HG03442 (cell line): ENCODE results near the gene NR1D1.

Source experiments
- ATAC-seq: cut with Tn5 transposase; IDR thresholded peaks from one replicate; pipeline ENCODE4 v1.9.1; 2021; ENCODE audit warnings: mild to moderate bottlenecking, moderate library complexity; ENCODE audit not compliant: unreplicated experiment

NR1D1 gene

DNA sequence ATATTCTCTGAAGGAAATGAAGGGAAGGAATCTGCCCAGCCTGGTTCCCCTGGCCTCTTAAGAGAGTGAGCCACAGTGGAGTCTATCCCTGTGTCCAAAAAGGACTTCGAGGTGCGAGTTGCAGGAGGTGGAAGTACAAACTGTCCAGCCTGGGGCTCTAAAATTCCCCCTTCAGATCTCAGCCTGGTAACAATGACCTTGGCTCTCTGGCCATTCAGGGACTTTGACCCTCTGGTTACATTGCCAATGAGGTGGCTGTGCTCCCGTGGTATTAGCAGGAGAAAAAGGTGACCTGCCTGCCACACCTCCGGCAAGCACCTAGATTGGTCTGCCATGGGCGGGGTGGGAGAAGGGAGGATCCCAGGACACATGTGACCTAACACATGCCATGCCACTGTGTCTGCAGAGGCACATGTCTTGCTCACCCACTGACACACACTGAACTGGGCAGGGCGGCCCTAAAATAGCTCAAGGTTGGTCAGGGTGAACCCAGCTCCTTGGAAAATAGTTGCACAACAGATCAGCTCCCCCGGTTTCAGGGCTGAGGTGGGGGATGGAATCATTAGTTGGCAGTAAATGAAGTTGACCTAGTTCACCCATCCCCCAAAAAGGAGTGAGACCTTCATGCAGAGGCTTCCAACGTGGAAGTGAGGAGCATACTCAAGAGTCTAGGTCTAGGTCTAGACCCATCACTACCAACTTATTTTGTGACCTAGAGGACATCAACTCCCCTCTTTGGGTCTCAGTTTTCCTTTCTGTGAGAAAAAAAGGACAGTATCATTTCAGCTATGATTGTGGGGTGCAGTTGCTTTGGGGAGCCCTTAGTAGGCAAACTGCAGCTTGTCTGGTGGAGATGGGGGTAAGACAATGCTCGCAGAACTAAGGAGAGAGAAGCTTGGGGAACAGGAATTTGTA, 2.2 kb downstream of the NR1D1 start:
- no peak for ATAC-seq

- ATAC-seq, result no peak
Measured at GRCh38 chr17:40097087-40097486, 3.3 kb downstream of the NR1D1 start.

DNA sequence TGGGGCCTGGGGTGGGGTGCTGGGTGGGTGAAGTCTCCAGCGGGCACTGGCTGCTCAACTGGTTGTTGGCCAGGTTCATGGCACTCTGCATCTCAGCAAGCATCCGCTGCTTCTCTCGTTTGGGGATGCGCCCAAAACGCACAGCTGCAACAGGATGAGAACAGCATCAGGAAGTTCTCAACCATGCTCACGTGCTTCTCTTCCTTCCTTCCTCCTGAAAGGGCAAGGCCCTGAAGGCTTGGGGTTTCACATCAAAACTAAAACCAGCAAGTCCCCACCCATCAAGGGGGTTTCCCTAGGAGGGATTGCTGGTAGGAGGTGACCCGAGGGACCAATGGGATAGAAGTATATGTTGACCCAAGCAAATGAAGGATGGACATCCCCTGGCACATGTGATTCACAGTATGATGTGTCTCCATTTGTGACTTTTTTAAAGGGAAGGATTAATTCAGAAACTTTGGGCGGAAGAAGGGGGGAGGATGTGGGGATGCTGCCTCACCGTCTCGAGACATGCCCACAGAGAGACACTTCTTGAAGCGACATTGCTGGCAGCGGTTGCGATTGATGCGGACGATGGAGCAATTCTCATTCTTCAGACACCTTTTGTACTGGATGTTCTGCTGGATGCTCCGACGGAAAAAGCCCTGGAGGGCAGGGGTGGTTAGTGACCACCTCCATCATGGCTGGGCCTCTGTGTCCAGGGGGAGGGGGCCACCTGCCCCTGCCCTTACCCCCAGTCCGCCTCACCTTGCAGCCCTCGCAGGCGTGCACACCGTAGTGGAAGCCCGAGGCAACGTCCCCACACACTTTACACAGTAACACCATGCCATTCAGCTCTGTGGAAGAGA, 4.2 kb downstream of the NR1D1 start:
- peak; percentile 39 for ATAC-seq

- ATAC-seq, result no peak
Measured at GRCh38 chr17:40095351-40095943, 4.9 kb downstream of the NR1D1 start.

- ATAC-seq, result no peak
Measured at GRCh38 chr17:40094874-40095273, 5.5 kb downstream of the NR1D1 start.

DNA sequence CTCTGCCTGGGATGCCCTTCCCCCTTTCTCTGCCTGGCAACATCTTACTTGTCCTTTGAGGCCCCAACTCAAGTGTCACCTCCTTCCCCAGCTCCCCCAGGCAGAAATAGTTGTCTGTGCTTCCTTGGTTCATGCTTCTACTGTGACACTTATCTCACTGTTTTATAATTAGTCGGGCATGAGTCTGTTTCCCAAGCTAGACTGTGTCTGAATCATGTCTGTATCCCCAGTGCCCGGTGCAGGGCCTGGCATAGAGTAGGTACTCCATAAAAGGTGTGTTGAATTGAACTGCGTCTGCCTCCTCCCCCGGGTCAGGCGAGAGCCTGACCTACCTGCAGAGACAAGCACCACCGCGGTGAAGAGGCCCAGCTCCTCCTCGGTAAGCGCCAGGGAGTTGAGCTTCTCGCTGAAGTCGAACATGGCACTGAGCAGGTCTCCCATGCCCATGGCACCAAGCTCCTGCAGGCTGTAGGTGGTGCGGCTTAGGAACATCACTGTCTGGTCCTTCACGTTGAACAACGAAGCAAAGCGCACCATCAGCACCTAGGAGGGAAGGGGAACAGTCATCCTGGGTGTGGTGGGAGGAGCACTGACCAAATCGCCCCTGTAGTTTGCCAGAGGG, 6.7 kb downstream of the NR1D1 start:
- no peak for ATAC-seq

DNA sequence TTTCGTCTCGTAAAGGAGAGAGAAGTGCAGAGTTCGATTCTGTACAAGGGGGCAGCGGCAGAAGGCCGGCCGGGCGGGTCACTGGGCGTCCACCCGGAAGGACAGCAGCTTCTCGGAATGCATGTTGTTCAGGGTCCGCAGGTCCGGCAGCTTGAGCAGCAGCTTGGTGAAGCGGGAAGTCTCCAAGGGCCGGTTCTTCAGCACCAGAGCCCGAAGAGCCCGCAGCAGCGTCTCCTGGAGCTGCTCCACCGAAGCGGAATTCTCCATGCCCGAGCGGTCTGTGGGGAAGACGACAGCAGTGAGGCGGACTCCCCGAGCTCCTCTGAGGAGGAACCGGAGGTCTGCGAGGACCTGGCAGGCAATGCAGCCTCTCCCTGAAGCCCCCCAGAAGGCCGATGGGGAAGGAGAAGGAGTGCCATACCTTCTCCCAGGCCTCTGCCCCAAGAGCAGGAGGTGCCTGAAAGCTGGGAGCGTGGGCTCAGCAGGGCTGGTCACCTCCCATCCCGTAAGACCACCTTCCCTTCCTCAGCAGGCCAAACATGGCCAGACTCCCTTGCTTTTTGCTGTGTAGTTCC, 7.3 kb downstream of the NR1D1 start:
- ATAC-seq, result no peak

DNA sequence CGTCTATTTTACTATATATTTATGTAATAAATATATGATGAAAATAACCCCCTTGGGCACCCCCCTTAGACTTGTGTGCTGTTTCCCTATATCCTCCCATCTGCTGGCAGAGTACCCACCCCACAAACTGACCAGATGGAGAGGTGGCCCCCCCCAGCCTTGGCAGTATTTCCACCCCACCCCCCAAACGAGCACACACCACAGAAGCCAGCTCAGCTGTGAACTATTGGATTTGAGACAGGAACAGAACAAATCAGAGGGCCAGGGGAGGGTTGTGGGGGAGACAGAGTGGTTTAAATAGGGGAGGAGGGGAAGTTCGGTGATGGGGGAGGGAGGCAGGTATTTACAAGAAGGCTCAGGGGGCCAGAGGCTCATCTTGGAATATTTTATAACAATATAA, 7.8 kb downstream of the NR1D1 start:
- no peak for ATAC-seq

- no peak for ATAC-seq
Measured at GRCh38 chr17:40091691-40092397, 8.5 kb downstream of the NR1D1 start.

GRCh38 chr17:40090237-40091119, 9.9 kb downstream of the NR1D1 start:
- no peak for ATAC-seq

DNA sequence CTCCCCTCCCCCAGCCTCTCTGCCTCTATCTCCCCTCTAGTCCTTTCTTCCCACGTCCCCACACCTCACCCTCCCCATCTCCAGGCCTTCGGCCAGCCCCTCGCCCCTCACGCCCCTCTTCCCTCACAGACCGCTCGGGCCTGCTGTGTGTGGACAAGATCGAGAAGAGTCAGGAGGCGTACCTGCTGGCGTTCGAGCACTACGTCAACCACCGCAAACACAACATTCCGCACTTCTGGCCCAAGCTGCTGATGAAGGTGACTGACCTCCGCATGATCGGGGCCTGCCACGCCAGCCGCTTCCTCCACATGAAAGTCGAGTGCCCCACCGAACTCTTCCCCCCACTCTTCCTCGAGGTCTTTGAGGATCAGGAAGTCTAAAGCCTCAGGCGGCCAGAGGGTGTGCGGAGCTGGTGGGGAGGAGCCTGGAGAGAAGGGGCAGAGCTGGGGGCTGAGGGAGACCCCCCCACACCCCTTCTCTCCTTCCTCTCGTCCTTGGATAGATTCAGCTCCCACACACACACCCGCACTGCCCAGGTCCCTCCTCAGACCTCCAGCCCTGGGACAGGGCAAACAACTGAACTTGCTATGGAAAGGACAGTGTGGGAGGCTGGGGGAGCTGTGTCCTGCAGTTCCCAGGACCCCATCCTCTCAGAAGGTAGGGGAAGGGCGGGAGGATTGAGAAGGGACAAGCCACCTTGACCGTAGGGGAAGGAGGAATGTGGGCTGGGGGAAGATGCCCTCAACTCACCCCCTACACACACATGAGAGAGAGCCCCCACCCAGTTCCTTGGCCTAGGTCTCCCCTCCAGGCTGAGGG, 11.1 kb downstream of the NR1D1 start:
- no peak for ATAC-seq

DNA sequence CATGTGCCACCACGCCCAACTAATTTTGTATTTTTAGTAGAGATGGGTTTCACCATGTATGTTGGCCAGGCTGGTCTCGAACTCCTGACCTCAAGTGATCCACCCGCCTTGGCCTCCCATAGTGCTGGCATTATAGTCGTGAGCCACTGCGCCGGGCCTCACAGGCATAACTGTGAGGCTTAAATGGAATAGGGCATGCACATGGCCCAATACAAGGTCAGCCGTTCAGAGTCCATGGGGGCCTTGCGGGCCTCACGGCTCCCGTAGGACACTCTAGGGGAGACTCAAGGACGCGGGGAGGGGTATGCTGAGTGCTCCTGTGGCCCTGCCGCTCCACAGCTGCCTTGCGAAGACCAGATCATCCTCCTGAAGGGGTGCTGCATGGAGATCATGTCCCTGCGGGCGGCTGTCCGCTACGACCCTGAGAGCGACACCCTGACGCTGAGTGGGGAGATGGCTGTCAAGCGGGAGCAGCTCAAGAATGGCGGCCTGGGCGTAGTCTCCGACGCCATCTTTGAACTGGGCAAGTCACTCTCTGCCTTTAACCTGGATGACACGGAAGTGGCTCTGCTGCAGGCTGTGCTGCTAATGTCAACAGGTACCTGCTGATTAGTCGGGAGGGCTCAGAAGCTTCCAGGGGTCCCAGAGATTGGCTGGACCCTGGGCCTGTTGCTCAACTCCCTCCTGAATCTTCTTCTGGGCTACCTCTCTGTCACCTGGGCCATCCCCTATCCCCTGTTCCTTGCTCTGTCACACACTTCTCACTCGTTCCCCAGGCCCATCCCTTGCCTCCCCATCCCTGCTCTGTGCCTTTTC, 12.3 kb downstream of the NR1D1 start:
- ATAC-seq, result no peak

DNA sequence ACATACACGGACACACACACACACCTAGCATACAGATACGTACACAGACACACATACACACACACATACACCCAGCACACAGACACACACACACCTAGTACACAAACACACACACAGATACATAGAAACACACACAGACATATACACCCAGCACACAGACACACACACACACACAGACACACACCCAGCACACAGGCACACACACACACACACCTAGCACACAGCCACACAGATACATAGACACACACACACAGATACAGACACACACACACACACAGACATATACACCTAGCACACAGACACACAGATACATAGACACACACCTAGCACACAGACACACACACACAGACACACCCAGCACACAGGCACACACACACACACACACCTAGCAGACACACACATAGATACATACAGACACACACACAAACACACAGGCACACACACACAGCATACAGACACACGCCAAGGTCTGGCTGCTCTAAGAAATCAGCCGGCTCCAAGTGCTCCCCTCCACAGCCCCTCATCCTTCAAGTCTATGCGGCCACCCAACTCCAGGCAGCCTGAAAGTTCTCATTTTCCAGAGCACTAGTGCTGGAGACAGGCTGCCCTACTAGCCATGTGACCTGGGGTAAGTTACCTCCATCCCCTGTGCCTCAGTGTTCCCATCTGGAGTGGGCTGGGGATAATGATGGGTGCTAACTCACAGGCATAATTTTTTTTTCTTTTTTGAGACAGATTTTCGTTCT, 13.2 kb downstream of the NR1D1 start:
- no peak for ATAC-seq

DNA sequence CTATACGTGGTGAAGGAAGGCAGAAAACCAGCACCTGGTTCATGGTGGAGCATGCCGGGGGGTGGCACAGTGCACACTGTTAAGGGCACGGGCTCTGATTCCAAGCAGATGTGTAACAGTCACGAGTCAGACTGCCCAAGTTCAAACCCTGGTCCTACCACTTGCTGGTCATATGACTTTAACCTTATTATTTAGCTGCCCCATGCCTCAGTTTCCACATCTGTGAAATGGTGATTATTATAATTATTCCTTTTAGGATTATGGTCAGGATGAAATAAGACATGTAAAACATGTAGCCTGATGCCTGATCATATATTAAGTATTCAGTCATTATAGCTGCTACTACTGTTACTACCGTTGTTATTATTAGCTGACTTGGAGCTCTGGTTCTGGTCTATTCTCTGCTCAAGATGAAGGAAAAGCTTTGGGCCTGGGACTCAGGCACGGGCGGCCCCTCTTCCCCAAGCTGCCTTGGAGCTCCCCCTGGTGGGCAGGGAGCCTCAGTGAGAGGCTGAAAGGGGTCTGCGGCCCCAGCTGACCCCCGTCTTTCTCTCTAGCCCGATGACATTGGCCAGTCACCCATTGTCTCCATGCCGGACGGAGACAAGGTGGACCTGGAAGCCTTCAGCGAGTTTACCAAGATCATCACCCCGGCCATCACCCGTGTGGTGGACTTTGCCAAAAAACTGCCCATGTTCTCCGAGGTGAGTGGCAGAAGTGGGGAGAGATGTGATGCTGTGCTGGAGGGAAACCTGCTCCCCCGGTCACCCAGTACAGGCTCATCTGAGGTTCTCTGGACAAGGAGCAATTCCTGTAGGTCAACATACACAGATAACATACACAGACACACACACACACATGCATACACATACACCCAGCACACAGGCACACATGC, 14.0 kb downstream of the NR1D1 start:
- ATAC-seq, result no peak

- no peak for ATAC-seq
Measured at GRCh38 chr17:40084477-40084876, 15.9 kb downstream of the NR1D1 start.

GRCh38 chr17:40079545-40079944, 20.8 kb downstream of the NR1D1 start:
- ATAC-seq, result no peak
